GM12875 (cell line): ENCODE data around the gene PRSS35.

Experiments used
- H3K4me3 ChIP-seq: one replicate; pipeline ENCODE4 v1.5.1; 2011; ENCODE audit warnings: low read depth, low read length, control low read depth
- TF ChIP-seq, protein P1 (sequence below): IDR thresholded peaks from 2 replicates; pipeline ENCODE4 v1.5.1; 2011; ENCODE audit warnings: low read depth, mild to moderate bottlenecking, control low read depth, inconsistent platforms, low read length, moderate library complexity, borderline replicate concordance; ENCODE audit not compliant: insufficient read depth

Gene PRSS35

DNA sequence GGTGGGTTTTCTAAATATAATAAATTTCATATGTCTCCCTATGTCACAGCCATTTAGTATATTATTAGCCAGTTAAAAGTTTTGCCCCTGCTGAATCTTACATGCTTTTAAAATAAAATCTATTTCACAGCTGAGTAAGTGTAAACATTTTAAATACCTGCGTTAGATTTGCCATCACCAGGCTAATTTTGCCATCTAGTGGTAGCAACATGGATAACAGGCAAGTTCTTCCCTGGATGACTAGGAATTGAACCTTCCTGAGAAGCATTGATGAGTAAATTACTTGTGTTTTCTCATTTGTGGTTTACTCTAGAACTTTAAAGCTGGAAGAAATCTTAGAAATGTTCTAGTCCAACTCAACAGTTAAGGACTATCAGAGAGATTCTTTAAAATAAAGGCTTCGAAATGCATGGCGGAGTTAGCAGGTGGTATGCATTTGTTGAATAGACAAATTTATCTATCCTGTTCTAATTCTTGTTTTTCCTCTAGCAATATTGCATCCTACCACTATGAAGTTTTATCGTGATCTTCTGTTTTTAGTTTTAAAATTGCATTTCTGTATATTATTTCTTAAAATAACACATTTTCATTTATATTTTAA, 2.6 kb downstream of the PRSS35 start:
- TF ChIP-seq, protein P1, sequence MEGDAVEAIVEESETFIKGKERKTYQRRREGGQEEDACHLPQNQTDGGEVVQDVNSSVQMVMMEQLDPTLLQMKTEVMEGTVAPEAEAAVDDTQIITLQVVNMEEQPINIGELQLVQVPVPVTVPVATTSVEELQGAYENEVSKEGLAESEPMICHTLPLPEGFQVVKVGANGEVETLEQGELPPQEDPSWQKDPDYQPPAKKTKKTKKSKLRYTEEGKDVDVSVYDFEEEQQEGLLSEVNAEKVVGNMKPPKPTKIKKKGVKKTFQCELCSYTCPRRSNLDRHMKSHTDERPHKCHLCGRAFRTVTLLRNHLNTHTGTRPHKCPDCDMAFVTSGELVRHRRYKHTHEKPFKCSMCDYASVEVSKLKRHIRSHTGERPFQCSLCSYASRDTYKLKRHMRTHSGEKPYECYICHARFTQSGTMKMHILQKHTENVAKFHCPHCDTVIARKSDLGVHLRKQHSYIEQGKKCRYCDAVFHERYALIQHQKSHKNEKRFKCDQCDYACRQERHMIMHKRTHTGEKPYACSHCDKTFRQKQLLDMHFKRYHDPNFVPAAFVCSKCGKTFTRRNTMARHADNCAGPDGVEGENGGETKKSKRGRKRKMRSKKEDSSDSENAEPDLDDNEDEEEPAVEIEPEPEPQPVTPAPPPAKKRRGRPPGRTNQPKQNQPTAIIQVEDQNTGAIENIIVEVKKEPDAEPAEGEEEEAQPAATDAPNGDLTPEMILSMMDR, result peak; percentile 54

DNA sequence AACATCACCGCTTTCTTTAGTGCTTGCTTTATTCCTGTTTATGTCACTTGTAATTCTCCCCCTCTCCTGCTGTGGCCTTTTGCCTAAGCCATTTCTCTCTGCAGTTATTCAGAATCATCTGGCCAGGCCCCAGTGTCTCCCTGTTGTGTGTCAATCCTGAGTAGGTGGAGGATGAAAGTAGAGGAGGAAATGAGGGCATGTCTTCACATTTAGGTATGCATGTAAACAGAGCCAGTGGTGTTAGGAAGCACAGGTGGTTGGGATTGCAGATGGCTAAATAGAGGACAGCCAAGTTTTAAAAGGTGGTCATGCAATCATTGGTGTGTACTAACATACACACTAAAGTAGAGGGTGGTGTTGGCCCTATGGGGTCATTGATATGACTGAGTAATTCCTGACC, 5.2 kb downstream of the PRSS35 start:
- no peak overlapping the region for H3K4me3 ChIP-seq
- TF ChIP-seq, protein P1, result no peak

More for the DNA sequence above, 2.6 kb downstream of the PRSS35 start:
- H3K4me3 ChIP-seq, result no peak overlapping the region

DNA sequence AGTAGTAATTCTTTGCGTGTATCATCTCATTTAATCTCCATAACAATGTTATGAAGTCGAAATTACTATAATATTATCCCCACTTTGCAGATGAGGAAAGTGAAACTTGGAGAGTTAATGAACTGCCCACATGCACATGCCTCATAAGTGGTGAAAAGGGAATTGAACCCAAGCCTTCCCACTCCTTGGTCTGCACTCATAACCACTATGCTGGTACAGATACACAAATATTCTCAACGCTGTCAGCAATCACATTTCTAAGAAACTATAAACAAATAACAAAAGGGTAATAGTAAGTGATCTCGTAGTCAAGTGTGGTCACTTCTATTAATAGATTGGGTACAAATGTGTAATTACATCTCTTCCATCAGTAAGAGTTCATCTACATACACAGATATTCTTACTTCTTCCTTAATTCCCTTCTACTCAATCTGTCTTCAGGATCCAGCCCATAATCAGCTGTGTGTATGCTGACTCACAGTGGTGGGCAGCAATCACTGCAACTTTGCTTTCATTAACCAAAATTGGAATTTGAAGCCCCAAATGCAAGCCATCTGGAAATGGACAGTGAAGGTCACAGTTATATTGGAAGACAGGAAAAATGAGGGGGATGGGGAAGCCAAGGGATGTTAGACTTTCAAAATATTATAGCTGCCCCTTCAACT, 6.6 kb downstream of the PRSS35 start:
- TF ChIP-seq, protein P1, result no peak
- no peak overlapping the region for H3K4me3 ChIP-seq

DNA sequence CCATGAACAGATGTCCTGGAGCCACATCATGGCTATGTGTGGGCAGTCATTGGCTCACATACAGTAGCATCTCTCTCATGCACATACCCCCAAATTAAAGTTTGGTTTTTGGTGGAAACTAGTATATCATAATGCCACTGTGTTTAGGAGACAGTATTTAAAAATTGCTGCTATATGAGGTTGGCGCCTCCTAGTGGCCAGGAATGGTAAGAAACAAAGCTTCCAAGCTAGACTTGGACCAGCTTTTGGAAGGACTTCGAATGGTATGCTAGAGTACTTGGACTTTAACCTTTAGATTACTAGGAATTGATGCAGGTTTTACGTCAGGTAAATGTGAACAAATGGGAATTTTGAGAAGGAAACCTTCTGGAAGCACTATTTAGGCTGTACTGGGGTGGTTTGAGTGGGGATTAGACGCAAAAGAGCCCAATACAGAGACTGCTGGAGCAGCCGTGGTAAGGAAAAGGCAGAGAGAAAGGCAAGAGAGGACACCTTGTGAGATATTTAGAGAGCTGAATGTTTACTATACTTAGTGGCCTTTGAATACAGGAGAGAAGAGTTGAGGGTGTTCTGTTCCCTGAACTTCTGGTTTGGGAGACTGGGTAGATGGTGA, 23.8 kb downstream of the PRSS35 start:
- H3K4me3 ChIP-seq, result no peak overlapping the region
- TF ChIP-seq, protein P1, result peak; percentile 74

- TF ChIP-seq, protein P1, result no peak
Measured at GRCh38 chr6:83536647-83537589, 24.6 kb downstream of the PRSS35 start.

DNA sequence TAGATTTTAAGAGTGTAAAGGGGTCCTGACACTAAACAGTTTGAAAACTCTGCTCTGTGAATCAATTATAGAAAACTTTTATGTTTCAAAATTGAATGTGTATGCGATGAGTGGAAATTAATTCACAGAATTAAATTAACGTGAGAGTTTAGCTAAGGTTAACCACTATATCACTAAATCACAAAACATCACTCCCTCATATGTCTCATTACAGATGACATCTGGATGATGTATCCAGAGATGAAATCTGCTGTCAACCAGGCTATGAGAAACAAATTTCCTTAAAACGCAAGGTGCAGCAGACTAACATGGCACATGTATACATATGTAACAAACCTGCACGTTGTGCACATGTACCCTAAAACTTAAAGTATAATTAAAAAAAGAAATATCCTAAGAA, 27.3 kb downstream of the PRSS35 start:
- no peak overlapping the region for H3K4me3 ChIP-seq
- TF ChIP-seq, protein P1, result no peak

More at GRCh38 chr6:83536647-83537589, 24.6 kb downstream of the PRSS35 start:
- no peak overlapping the region for H3K4me3 ChIP-seq
